PFSK-1 (cell line): ENCODE results near the gene HLF.

Experiments used
- TAF1 ChIP-seq: IDR thresholded peaks from 2 replicates; pipeline ENCODE4 v1.6.1; 2012; ENCODE audit warnings: low read length, control low read depth, borderline replicate concordance; ENCODE audit not compliant: insufficient read depth
- TF ChIP-seq, protein P1 (sequence below), 2 experiments: IDR thresholded peaks; 2 replicates each; pipeline versions ENCODE4 v1.6.1 to v1.8.0; 2011 to 2012; ENCODE audit warnings: low read depth in 2 of 2, low read length in 2 of 2, control low read depth in 1 of 2, inconsistent platforms in 1 of 2, mild to moderate bottlenecking in 1 of 2, moderate library complexity in 1 of 2; ENCODE audit not compliant: insufficient read depth in 1 of 2

DNA sequence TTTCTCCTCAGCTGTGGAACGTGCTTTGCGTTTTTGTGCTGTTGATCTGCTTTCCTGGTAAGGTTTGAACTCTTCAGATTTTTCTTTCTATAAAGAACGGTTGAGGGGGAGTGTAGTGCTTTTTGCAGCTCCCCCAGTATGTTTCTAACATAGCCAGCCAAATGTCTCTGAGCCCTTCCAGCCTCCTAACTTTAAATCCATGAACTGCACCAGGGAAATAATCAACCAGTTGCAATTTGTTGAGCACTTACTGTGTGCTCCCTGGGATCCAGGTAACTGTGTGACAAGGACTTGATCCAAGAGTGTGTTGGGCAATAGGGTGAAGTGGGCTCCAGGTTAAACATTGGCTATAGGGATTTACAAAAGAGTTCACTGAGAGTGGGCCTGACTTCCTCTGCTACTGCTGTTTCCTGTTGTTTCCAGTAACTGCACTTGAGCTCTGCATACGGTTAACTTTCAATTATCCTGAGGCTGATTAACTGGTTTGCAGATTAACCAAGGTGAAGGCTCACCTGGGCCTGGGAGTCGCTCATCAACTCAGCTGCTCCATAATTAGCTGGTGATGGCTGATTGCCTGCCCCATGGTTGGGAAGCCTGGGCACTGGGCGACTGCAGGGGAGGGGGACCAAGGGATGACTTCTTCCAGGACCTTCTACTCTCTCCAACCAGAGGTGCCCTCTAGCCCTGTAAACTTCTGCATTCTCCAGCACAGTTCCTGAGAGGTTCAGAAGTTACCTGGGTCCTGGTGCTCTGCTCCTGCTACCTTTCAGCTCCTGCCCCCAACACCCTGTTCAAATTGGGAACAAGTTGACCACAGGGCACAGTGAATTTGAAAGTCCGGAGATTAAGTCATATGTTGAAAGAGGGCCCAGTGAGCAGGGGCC is 19.5 kb downstream of the HLF start:
- TF ChIP-seq, protein P1, sequence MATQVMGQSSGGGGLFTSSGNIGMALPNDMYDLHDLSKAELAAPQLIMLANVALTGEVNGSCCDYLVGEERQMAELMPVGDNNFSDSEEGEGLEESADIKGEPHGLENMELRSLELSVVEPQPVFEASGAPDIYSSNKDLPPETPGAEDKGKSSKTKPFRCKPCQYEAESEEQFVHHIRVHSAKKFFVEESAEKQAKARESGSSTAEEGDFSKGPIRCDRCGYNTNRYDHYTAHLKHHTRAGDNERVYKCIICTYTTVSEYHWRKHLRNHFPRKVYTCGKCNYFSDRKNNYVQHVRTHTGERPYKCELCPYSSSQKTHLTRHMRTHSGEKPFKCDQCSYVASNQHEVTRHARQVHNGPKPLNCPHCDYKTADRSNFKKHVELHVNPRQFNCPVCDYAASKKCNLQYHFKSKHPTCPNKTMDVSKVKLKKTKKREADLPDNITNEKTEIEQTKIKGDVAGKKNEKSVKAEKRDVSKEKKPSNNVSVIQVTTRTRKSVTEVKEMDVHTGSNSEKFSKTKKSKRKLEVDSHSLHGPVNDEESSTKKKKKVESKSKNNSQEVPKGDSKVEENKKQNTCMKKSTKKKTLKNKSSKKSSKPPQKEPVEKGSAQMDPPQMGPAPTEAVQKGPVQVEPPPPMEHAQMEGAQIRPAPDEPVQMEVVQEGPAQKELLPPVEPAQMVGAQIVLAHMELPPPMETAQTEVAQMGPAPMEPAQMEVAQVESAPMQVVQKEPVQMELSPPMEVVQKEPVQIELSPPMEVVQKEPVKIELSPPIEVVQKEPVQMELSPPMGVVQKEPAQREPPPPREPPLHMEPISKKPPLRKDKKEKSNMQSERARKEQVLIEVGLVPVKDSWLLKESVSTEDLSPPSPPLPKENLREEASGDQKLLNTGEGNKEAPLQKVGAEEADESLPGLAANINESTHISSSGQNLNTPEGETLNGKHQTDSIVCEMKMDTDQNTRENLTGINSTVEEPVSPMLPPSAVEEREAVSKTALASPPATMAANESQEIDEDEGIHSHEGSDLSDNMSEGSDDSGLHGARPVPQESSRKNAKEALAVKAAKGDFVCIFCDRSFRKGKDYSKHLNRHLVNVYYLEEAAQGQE (IDR thresholded peaks at IDR 0.05; ENCODE audit: insufficient read depth in 1 of 2, low read depth in 2 of 2, low read length in 2 of 2): no peak
- no peak for TF ChIP-seq TAF1
